Esophagus squamous epithelium (tissue), 5 donors: Measurements from ENCODE around the gene SIAH3. TPM values are rescaled to one million over a fixed set of nuclear protein-coding genes. Genes with fewer than 3 reads are reported as not detected.
A peak's percentile ranks its signal among the peaks of the same experiment; 100 is the strongest.

Experiments
- DNase-seq: peaks from one replicate; lab custom pipeline; 2025; lab: John Stamatoyannopoulos, UW
- H3K27ac ChIP-seq, 4 donors: fragments of 200-600 bp; sonication (generic); one replicate each; pipeline ENCODE4 v1.5.1; 2016 to 2019; ENCODE audit warnings: mild to moderate bottlenecking in 1 of 4
- H3K27me3 ChIP-seq, 4 donors: fragments of 200-600 bp; sonication (generic); 1 replicate in 3 of 4; 2 replicates in 1 of 4; pipeline versions ENCODE4 v1.5.1 to v1.6.0; 2017 to 2021; ENCODE audit warnings: antibody characterized with exemption in 1 of 4
- H3K36me3 ChIP-seq, 3 donors: fragments of 200-600 bp; sonication (generic); one replicate each; pipeline ENCODE4 v1.5.1; 2016 to 2019
- H3K4me1 ChIP-seq, 3 donors: fragments of 200-600 bp; sonication (generic); one replicate each; pipeline ENCODE4 v1.5.1; 2017 to 2019
- H3K4me3 ChIP-seq, 4 donors: fragments of 200-600 bp; sonication (generic); 1 replicate in 3 of 4; 2 replicates in 1 of 4; pipeline ENCODE4 v1.5.1; 2016 to 2019; ENCODE audit warnings: mild to moderate bottlenecking in 2 of 4, moderate library complexity in 1 of 4
- H3K9me3 ChIP-seq, 3 donors: fragments of 200-600 bp; sonication (generic); one replicate each; pipeline ENCODE4 v1.5.1; 2016 to 2019
- CTCF ChIP-seq, 6 experiments: fragments of 450-650 bp in 4 of 6; fragments of 200-600 bp in 2 of 6; sonication (generic) in 2 of 6; IDR thresholded peaks; one replicate each; pipeline ENCODE4 v1.5.1; 2016 to 2019; ENCODE audit warnings: antibody characterized with exemption in 6 of 6, mild to moderate bottlenecking in 4 of 6, moderate library complexity in 4 of 6
- POLR2A ChIP-seq, 4 donors: fragments of 450-650 bp; IDR thresholded peaks; one replicate each; pipeline ENCODE4 v1.6.1; 2017; ENCODE audit warnings: antibody characterized with exemption in 4 of 4, mild to moderate bottlenecking in 4 of 4, moderate library complexity in 3 of 4
- WGBS, 2 donors: methylation state at CpG; one replicate each; pipeline ENCODE4 v1.1.5; 2018; 5-methylcytosine and 5-hydroxymethylcytosine counted together
- intact Hi-C: fragments of 100-400 bp; cut with DNase I; formaldehyde crosslinking; loops from one replicate; pipeline ENCODE4 v1.15.0; 2022
- total RNA-seq, 4 donors: library from RNA; depleted of rRNA; stranded (reverse); fragments of >200 nt; gene quantifications; one replicate each; pipeline ENCODE4 v1.1.0, GENCODE V29; 2016
- donor health status: DM: yes; HTN: yes; CAD: no.

The SIAH3 gene
- total RNA-seq, 4 donors from 2014 or later, result 0.09 TPM; not detected in 3

- Histone ChIP-seq H3K4me3 (no peak overlapping the region), H3K4me1 (peaks cover 0 to 23% (median 0%) of the 10 kb centered on the region in 3 donors), H3K9me3 (no peaks in the 10 kb centered on the region), H3K27me3 (no peaks in the 10 kb centered on the region), H3K36me3 (no peaks in the 10 kb centered on the region), H3K27ac (no peak overlapping the region)
- TF ChIP-seq POLR2A (IDR thresholded peaks at IDR 0.05) (no peak), CTCF (IDR thresholded peaks at IDR 0.05) (no peak)
- intact Hi-C loops, result no loop called here
- DNase-seq, result no peak
- WGBS, 2 donors, result 78 to 82% methylated on average over 5 of the region's 5 CpGs
Measured at GRCh38 chr13:45826731-45827130, 24.8 kb downstream of the SIAH3 start.

- 87 to 96% methylated on average over 3 to 4 of the region's 4 CpGs for WGBS, 2 donors
- no peak for DNase-seq
- H3K9me3 ChIP-seq, result no peaks in the 10 kb centered on the region
- peaks cover 0 to 23% (median 0%) of the 10 kb centered on the region in 3 donors for H3K4me1 ChIP-seq
- H3K4me3 ChIP-seq, result no peak overlapping the region
- intact Hi-C loops, result no loop called here
- H3K27ac ChIP-seq, result no peak overlapping the region
- H3K27me3 ChIP-seq, result no peaks in the 10 kb centered on the region
- TF ChIP-seq POLR2A (IDR thresholded peaks at IDR 0.05), result no peak
- no peak for TF ChIP-seq CTCF (IDR thresholded peaks at IDR 0.05)
- no peaks in the 10 kb centered on the region for H3K36me3 ChIP-seq
Measured at GRCh38 chr13:45825387-45825650, 26.2 kb downstream of the SIAH3 start.

GRCh38 chr13:45823583-45823982 lies 28.0 kb downstream of the SIAH3 start:
- Histone ChIP-seq H3K4me1 (peaks cover 0 to 23% (median 0%) of the 10 kb centered on the region in 3 donors), H3K9me3 (no peaks in the 10 kb centered on the region), H3K27me3 (no peaks in the 10 kb centered on the region), H3K4me3 (no peak overlapping the region), H3K36me3 (no peaks in the 10 kb centered on the region), H3K27ac (peak overlapping the region in 1 of 4 donors; percentile 4)
- intact Hi-C loops, result no loop called here
- TF ChIP-seq CTCF (IDR thresholded peaks at IDR 0.05) (no peak), POLR2A (IDR thresholded peaks at IDR 0.05) (no peak)
- no peak for DNase-seq

- intact Hi-C loops, result no loop called here
- no peak for TF ChIP-seq POLR2A (IDR thresholded peaks at IDR 0.05)
- TF ChIP-seq CTCF (IDR thresholded peaks at IDR 0.05), result no peak
- Histone ChIP-seq H3K4me1 (peaks cover 0 to 23% (median 0%) of the 10 kb centered on the region in 3 donors), H3K4me3 (no peak overlapping the region), H3K27me3 (no peaks in the 10 kb centered on the region), H3K9me3 (no peaks in the 10 kb centered on the region), H3K27ac (no peak overlapping the region), H3K36me3 (no peaks in the 10 kb centered on the region)
- 68 to 85% methylated on average over 5 to 6 of the region's 6 CpGs for WGBS, 2 donors
- DNase-seq, result no peak
Measured at GRCh38 chr13:45821811-45822210, 29.7 kb downstream of the SIAH3 start.

- Histone ChIP-seq H3K27me3 (no peaks in the 10 kb centered on the region), H3K27ac (no peak overlapping the region), H3K4me3 (no peak overlapping the region), H3K36me3 (no peaks in the 10 kb centered on the region), H3K4me1 (peaks cover 0 to 17% (median 0%) of the 10 kb centered on the region in 3 donors), H3K9me3 (no peaks in the 10 kb centered on the region)
- WGBS, 2 donors, result 92 to 95% methylated on average over 12 of the region's 18 CpGs
- intact Hi-C loops, result no loop called here
- no peak for TF ChIP-seq POLR2A (IDR thresholded peaks at IDR 0.05)
- TF ChIP-seq CTCF (IDR thresholded peaks at IDR 0.05), result no peak
- DNase-seq, result no peak
Measured at GRCh38 chr13:45820106-45820838, 31.3 kb downstream of the SIAH3 start.
